ENCODE data around the gene RARB. TPM values are rescaled to one million over a fixed set of nuclear protein-coding genes. Genes with fewer than 3 reads are reported as not detected.

Gene RARB
- total and polyA plus RNA-seq, 2 of the 13 experiments (the other 11 are each of a cell fraction or from before 2014, with no cell fraction given), result 0.16 TPM; not detected in 1

DNA sequence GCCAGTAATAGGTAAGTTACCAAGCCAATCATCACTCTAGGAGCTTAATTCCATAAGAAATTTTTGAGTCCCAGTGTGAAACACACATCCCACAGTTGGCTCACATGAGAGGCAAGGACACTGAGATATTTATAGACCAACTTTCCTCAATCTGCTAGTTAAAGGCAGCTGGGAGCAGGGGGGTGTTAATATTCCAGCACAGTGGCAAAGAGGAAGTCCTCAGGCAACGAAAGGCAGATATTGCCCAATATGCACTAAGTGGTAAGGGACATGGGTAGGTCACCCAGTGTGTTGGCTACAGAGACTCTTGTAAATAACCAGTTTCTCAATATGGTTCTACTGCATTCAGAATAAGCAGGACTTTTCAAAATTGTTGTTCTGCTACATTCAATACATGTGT is 175.6 kb downstream of the RARB start:
- intact Hi-C loops (cut with micrococcal nuclease; ENCODE audit: unreplicated experiment), result no loop called here
- in situ Hi-C loops (cut with HindIII; ENCODE audit: extremely low pct_ligation_motif_present, low pct_unique_long_range_greater_than_20kb), result no loop called here
- Histone ChIP-seq H3K9me3 (ENCODE audit: low read length) (no peaks in the 10 kb centered on the region), H3K27ac (ENCODE audit: extremely low read length, insufficient read depth, low read length) (no peak overlapping the region), H3K27me3 (ENCODE audit: control insufficient read depth in 1 of 2, insufficient read depth in 2 of 2, low read length in 2 of 2) (no peaks in the 10 kb centered on the region), H3K4me1 (ENCODE audit: insufficient read depth, low read length) (no peaks in the 10 kb centered on the region), H3K4me3 (replicated peaks in 1 of 3; ENCODE audit: insufficient read depth in 1 of 3, low read depth in 2 of 3, low read length in 3 of 3) (no peak overlapping the region), H4K20me1 (ENCODE audit: insufficient read depth, low read length) (no peaks in the 10 kb centered on the region), H3K36me3 (replicated peaks in 1 of 2; ENCODE audit: control insufficient read depth in 1 of 2, insufficient read depth in 2 of 2, low read length in 2 of 2) (peaks cover 4 to 39% of the 10 kb centered on the region in 2 experiments; a peak in 4 of 5 replicates), H2AFZ (ENCODE audit: low read length) (no peak overlapping the region), H3K9ac (ENCODE audit: insufficient read depth, low read depth, low read length) (no peak overlapping the region), H3K79me2 (ENCODE audit: insufficient read depth, low read length) (no peaks in the 10 kb centered on the region), H3K4me2 (ENCODE audit: low read depth, low read length) (no peak overlapping the region)
- POLR2A ChIA-PET, result no interaction called here
- FAIRE-seq, result no peak
- DNase-seq (ENCODE audit: low spot score), result no peak
- no TSS peak for BruUV-seq (replicated peaks)
- TF ChIP-seq ZNF121 (CRISPR knock-in tag; IDR thresholded peaks at IDR 0.05) (no peak), XRCC5 (optimal IDR thresholded peaks at IDR 0.05; ENCODE audit: low read length) (no peak), ZFP37 (CRISPR knock-in tag; IDR thresholded peaks at IDR 0.05; ENCODE audit: borderline replicate concordance) (no peak), CEBPG (CRISPR knock-in tag; IDR thresholded peaks at IDR 0.05) (0 out of 2 replicates have a peak, but pooled peaks have one; percentile 7), CEBPB (IDR thresholded peaks at IDR 0.05; ENCODE audit: borderline replicate concordance, low read depth, low read length) (peak; percentile 32; the same call in 1 of the 2 replicates), HNRNPL (IDR thresholded peaks at IDR 0.05; ENCODE audit: low read depth, low read length) (no peak), ELF4 (CRISPR knock-in tag; IDR thresholded peaks at IDR 0.05; ENCODE audit: borderline replicate concordance) (no peak), MXI1 (IDR thresholded peaks at IDR 0.05; ENCODE audit: borderline replicate concordance, low read depth, low read length) (no peak), GLI4 (CRISPR knock-in tag; IDR thresholded peaks at IDR 0.05; ENCODE audit: borderline replicate concordance) (no peak), PRPF4 (IDR thresholded peaks at IDR 0.05; ENCODE audit: low read depth, low read length, poor library complexity, severe bottlenecking) (no peak), ZMYM4 (CRISPR knock-in tag; IDR thresholded peaks at IDR 0.05) (no peak), HMGA1 (CRISPR knock-in tag; conservative IDR thresholded peaks at IDR 0.05) (no peak)
- TF ChIP-seq, protein P1, sequence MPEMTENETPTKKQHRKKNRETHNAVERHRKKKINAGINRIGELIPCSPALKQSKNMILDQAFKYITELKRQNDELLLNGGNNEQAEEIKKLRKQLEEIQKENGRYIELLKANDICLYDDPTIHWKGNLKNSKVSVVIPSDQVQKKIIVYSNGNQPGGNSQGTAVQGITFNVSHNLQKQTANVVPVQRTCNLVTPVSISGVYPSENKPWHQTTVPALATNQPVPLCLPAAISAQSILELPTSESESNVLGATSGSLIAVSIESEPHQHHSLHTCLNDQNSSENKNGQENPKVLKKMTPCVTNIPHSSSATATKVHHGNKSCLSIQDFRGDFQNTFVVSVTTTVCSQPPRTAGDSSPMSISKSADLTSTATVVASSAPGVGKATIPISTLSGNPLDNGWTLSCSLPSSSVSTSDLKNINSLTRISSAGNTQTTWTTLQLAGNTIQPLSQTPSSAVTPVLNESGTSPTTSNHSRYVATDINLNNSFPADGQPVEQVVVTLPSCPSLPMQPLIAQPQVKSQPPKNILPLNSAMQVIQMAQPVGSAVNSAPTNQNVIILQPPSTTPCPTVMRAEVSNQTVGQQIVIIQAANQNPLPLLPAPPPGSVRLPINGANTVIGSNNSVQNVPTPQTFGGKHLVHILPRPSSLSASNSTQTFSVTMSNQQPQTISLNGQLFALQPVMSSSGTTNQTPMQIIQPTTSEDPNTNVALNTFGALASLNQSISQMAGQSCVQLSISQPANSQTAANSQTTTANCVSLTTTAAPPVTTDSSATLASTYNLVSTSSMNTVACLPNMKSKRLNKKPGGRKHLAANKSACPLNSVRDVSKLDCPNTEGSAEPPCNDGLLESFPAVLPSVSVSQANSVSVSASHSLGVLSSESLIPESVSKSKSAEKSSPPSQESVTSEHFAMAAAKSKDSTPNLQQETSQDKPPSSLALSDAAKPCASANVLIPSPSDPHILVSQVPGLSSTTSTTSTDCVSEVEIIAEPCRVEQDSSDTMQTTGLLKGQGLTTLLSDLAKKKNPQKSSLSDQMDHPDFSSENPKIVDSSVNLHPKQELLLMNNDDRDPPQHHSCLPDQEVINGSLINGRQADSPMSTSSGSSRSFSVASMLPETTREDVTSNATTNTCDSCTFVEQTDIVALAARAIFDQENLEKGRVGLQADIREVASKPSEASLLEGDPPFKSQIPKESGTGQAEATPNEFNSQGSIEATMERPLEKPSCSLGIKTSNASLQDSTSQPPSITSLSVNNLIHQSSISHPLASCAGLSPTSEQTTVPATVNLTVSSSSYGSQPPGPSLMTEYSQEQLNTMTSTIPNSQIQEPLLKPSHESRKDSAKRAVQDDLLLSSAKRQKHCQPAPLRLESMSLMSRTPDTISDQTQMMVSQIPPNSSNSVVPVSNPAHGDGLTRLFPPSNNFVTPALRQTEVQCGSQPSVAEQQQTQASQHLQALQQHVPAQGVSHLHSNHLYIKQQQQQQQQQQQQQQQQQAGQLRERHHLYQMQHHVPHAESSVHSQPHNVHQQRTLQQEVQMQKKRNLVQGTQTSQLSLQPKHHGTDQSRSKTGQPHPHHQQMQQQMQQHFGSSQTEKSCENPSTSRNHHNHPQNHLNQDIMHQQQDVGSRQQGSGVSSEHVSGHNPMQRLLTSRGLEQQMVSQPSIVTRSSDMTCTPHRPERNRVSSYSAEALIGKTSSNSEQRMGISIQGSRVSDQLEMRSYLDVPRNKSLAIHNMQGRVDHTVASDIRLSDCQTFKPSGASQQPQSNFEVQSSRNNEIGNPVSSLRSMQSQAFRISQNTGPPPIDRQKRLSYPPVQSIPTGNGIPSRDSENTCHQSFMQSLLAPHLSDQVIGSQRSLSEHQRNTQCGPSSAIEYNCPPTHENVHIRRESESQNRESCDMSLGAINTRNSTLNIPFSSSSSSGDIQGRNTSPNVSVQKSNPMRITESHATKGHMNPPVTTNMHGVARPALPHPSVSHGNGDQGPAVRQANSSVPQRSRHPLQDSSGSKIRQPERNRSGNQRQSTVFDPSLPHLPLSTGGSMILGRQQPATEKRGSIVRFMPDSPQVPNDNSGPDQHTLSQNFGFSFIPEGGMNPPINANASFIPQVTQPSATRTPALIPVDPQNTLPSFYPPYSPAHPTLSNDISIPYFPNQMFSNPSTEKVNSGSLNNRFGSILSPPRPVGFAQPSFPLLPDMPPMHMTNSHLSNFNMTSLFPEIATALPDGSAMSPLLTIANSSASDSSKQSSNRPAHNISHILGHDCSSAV (CRISPR knock-in tag; IDR thresholded peaks at IDR 0.05; ENCODE audit: borderline replicate concordance), result no peak
- WGBS (ENCODE audit: low lambda C conversion rate), result 100% methylated on average over 1 of the region's 1 CpG
- CTCF ChIA-PET (ENCODE audit: low intra/inter-chr PET ratio, low total read pairs), result no interaction called here
- no peak for ATAC-seq

All from HepG2 (cell line).